Measurements from ENCODE around the gene PLAC1.

PLAC1 gene

DNA sequence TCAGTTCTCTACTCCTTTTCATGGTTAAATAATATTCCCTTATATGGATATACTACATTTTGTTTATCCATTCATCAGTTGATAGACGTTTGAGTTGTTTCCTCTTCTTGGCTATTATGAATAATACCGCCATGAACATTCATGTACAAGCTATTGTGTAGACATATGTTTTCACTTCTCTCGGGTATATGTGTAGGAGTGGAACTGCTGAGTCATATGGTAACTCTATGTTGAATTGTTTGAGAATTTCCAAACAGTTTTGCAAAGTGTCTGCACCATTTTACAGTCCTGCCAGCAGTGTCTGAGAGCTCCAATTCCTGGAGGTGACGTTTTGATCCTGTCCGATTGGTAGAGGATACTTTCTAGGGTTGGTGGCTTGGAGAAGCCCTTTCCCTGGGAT is 23.6 kb downstream of the PLAC1 start:
- Histone ChIP-seq H3K9me3 (ENCODE audit: control insufficient read depth, low read length) (no peaks in the 10 kb centered on the region), H3K4me3 (ENCODE audit: insufficient read depth, low read depth, low read length, poor library complexity, severe bottlenecking) (no peak overlapping the region), H3K27me3 (replicated peaks; ENCODE audit: control insufficient read depth, insufficient read depth, low read length, poor library complexity, severe bottlenecking) (no peaks in the 10 kb centered on the region), H3K36me3 (ENCODE audit: control insufficient read depth, insufficient read depth, low read length) (no peaks in the 10 kb centered on the region), H3K4me1 (ENCODE audit: control insufficient read depth, insufficient read depth, low read length, poor library complexity, severe bottlenecking) (no peaks in the 10 kb centered on the region), H3K27ac (ENCODE audit: insufficient read depth, low read length, poor library complexity, severe bottlenecking) (no peak overlapping the region)
- no peak for DNase-seq

DNA sequence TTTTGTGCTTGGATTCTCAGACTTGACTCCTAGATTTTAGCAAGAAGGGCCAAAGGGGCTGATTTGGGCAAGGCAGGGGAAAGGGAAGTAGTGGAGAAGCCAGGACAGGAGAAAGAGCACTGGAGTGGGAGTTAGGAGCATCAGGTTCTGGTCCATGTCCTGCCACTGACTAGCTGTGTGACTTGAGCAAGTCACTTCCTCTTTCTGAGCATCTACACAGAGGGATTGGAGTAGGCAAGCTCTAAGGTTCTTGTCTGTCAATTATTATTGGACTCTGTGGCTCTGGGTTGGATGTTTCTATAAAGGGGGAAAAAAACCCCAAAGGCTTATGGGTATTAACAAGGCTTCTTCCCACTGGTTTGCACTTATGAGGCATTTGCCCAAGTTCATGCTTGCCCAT is 24.4 kb downstream of the PLAC1 start:
- H3K4me3 ChIP-seq (ENCODE audit: insufficient read depth, low read depth, low read length, poor library complexity, severe bottlenecking): no peak overlapping the region
- DNase-seq: no peak
- no peaks in the 10 kb centered on the region for H3K27me3 ChIP-seq (replicated peaks; ENCODE audit: control insufficient read depth, insufficient read depth, low read length, poor library complexity, severe bottlenecking)
- H3K9me3 ChIP-seq (ENCODE audit: control insufficient read depth, low read length): no peaks in the 10 kb centered on the region
- H3K4me1 ChIP-seq (ENCODE audit: control insufficient read depth, insufficient read depth, low read length, poor library complexity, severe bottlenecking): no peaks in the 10 kb centered on the region
- no peaks in the 10 kb centered on the region for H3K36me3 ChIP-seq (ENCODE audit: control insufficient read depth, insufficient read depth, low read length)
- no peak overlapping the region for H3K27ac ChIP-seq (ENCODE audit: insufficient read depth, low read length, poor library complexity, severe bottlenecking)

DNA sequence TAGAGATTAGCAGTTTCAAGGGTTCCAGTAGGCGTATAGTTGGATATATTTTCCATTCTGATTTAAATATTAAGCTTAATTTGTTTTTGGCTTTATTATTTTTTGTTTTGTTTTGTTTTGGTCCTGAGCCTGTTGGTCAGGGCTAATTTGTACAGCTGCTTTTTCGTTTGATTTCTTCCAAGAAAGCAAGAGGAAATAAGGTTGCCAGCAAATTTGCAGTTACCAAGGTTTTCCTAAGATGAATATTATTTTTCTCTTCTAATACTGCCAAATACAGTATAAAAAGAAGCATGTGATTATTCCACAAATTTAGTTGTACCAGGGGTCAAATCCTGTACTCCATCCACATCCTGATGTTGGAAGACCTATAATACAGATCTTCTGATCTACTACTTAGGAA is 24.9 kb downstream of the PLAC1 start:
- no peak for DNase-seq
- Histone ChIP-seq H3K36me3 (ENCODE audit: control insufficient read depth, insufficient read depth, low read length) (no peaks in the 10 kb centered on the region), H3K27me3 (replicated peaks; ENCODE audit: control insufficient read depth, insufficient read depth, low read length, poor library complexity, severe bottlenecking) (no peaks in the 10 kb centered on the region), H3K9me3 (ENCODE audit: control insufficient read depth, low read length) (no peaks in the 10 kb centered on the region), H3K4me1 (ENCODE audit: control insufficient read depth, insufficient read depth, low read length, poor library complexity, severe bottlenecking) (no peaks in the 10 kb centered on the region), H3K4me3 (ENCODE audit: insufficient read depth, low read depth, low read length, poor library complexity, severe bottlenecking) (no peak overlapping the region), H3K27ac (ENCODE audit: insufficient read depth, low read length, poor library complexity, severe bottlenecking) (no peak overlapping the region)

DNA sequence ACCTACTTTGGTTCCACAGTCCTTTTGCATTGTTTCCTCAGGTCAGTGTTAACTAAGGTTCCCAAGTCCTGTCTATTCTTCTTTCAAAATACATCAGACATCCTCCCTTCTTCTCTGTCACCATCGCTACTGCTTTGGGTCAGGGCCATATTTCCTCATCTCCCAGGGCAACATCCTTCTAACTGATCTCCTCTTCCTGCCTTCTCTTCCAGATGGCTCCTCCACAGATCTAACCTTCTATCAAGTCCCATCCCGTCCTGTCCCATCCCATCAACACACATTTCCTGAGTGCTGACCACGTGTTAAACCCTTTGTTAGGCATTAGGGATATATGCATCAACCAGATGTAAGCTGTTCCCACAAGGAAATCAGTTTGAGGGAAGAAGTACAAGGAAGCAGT is 25.9 kb downstream of the PLAC1 start:
- no peaks in the 10 kb centered on the region for H3K9me3 ChIP-seq (ENCODE audit: control insufficient read depth, low read length)
- H3K4me1 ChIP-seq (ENCODE audit: control insufficient read depth, insufficient read depth, low read length, poor library complexity, severe bottlenecking): no peaks in the 10 kb centered on the region
- no peak overlapping the region for H3K4me3 ChIP-seq (ENCODE audit: insufficient read depth, low read depth, low read length, poor library complexity, severe bottlenecking)
- no peaks in the 10 kb centered on the region for H3K36me3 ChIP-seq (ENCODE audit: control insufficient read depth, insufficient read depth, low read length)
- H3K27ac ChIP-seq (ENCODE audit: insufficient read depth, low read length, poor library complexity, severe bottlenecking): no peak overlapping the region
- no peaks in the 10 kb centered on the region for H3K27me3 ChIP-seq (replicated peaks; ENCODE audit: control insufficient read depth, insufficient read depth, low read length, poor library complexity, severe bottlenecking)
- DNase-seq: no peak

DNA sequence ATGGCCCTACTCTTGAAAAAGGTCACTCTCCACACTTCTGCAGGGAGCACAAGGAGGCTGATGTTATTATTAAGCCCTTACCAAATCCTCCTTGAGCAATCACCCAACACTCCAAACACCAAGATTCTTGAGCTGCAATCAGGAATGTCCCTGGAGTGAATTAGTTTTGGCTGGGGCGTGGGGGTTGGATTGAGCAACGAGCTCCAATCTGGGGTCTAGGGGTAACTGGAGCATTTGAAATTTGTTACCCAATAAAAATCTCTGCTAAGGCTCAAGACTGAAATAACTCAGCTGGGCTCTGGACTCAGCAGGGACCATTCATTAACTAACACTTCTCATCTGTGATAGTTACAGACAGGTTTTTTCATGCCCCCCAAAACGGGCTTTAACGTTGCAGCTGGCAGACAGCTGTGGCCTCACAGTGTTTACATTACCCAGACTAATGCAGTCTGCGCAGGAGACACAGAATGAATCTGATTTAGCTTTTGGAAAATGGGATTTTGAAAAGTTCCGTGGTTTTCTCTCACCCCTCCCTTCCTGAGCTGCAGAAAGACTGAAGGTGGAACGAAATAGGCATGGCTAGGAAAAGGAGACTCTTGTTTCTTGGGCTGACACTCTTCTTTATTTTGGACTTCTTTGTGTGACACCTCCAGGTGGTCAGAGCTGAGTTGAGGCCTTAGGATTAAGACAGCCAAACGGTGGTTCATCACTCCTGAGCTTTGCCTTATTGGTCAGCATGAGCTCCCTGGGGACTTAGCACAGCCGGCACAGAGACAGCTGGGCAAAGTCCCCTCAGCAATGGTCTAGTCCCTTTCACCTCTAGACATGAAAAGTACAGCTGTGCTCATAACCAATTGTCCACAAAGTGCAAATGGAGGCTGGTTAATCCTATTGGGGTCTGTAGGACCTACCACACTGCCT is 26.6 kb downstream of the PLAC1 start:
- no peak overlapping the region for H3K4me3 ChIP-seq (ENCODE audit: insufficient read depth, low read depth, low read length, poor library complexity, severe bottlenecking)
- no peaks in the 10 kb centered on the region for H3K36me3 ChIP-seq (ENCODE audit: control insufficient read depth, insufficient read depth, low read length)
- no peaks in the 10 kb centered on the region for H3K9me3 ChIP-seq (ENCODE audit: control insufficient read depth, low read length)
- no peak overlapping the region for H3K27ac ChIP-seq (ENCODE audit: insufficient read depth, low read length, poor library complexity, severe bottlenecking)
- no peak for DNase-seq
- no peaks in the 10 kb centered on the region for H3K4me1 ChIP-seq (ENCODE audit: control insufficient read depth, insufficient read depth, low read length, poor library complexity, severe bottlenecking)
- H3K27me3 ChIP-seq (replicated peaks; ENCODE audit: control insufficient read depth, insufficient read depth, low read length, poor library complexity, severe bottlenecking): no peaks in the 10 kb centered on the region

DNA sequence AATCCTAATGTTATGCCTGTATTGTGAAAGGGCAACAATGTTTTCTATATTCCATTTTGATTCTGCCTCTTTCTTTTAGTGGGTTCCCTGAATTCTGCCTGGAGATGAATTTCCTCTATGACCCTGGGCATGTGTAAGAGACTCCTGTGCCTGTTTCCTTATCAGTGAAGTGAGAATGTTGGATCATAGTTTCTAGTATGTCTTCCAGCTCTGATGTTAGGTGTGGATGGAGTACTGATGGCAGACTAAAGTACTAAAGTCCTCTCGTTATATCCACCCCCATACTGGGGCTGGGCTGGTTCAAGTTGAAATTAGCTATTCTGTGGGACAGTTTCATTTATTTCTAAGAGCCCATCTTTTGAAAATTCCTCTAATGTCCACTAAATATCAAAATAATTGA is 29.6 kb downstream of the PLAC1 start:
- Histone ChIP-seq H3K36me3 (ENCODE audit: control insufficient read depth, insufficient read depth, low read length) (no peaks in the 10 kb centered on the region), H3K27ac (ENCODE audit: insufficient read depth, low read length, poor library complexity, severe bottlenecking) (no peak overlapping the region), H3K27me3 (replicated peaks; ENCODE audit: control insufficient read depth, insufficient read depth, low read length, poor library complexity, severe bottlenecking) (no peaks in the 10 kb centered on the region), H3K4me3 (ENCODE audit: insufficient read depth, low read depth, low read length, poor library complexity, severe bottlenecking) (no peak overlapping the region), H3K9me3 (ENCODE audit: control insufficient read depth, low read length) (no peaks in the 10 kb centered on the region), H3K4me1 (ENCODE audit: control insufficient read depth, insufficient read depth, low read length, poor library complexity, severe bottlenecking) (no peaks in the 10 kb centered on the region)
- DNase-seq: no peak

DNA sequence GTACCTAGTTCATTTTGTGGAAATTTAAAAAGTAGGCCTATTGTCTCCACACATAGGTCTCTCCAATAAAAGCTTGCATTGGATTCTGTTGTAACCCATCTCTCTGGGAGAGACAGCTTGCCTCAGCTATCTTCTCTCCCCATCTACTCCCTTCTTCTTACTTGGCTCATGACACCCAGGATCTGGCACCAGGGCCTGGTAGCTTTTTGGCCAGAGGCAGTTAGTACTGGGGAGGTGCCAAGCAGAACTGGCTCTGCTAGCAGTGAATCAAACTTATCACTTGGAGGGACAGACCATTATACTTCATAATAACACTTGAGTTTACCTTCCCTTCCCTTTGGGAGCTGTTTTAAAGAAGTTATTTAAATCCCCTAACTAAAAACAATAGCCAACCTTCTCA is 31.8 kb downstream of the PLAC1 start:
- H3K27me3 ChIP-seq (replicated peaks; ENCODE audit: control insufficient read depth, insufficient read depth, low read length, poor library complexity, severe bottlenecking): no peaks in the 10 kb centered on the region
- no peaks in the 10 kb centered on the region for H3K4me1 ChIP-seq (ENCODE audit: control insufficient read depth, insufficient read depth, low read length, poor library complexity, severe bottlenecking)
- no peak for DNase-seq
- no peaks in the 10 kb centered on the region for H3K9me3 ChIP-seq (ENCODE audit: control insufficient read depth, low read length)
- H3K27ac ChIP-seq (ENCODE audit: insufficient read depth, low read length, poor library complexity, severe bottlenecking): no peak overlapping the region
- no peak overlapping the region for H3K4me3 ChIP-seq (ENCODE audit: insufficient read depth, low read depth, low read length, poor library complexity, severe bottlenecking)
- H3K36me3 ChIP-seq (ENCODE audit: control insufficient read depth, insufficient read depth, low read length): no peaks in the 10 kb centered on the region

DNA sequence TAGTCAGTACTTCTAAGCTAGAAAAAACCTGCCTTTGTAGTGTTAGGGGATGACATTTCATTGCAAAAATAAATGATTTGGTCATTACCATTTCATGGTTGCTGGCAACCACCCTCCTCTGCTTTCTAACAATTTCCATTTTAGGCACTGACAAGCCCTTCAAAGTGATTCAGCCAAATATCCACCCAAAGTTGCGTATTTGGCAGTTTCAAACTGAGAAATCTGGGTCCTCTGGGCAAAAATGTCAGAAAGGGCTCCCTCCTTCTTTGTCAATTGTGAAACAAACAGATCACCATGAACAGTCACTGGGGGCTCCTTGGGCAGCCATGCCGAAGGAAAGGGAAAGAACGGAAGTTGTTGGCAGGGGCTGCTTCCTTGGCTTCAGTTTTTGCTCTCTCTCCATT is 33.0 kb downstream of the PLAC1 start:
- no peaks in the 10 kb centered on the region for H3K27me3 ChIP-seq (replicated peaks; ENCODE audit: control insufficient read depth, insufficient read depth, low read length, poor library complexity, severe bottlenecking)
- H3K9me3 ChIP-seq (ENCODE audit: control insufficient read depth, low read length): no peaks in the 10 kb centered on the region
- no peaks in the 10 kb centered on the region for H3K4me1 ChIP-seq (ENCODE audit: control insufficient read depth, insufficient read depth, low read length, poor library complexity, severe bottlenecking)
- H3K36me3 ChIP-seq (ENCODE audit: control insufficient read depth, insufficient read depth, low read length): no peaks in the 10 kb centered on the region
- H3K27ac ChIP-seq (ENCODE audit: insufficient read depth, low read length, poor library complexity, severe bottlenecking): no peak overlapping the region
- DNase-seq: no peak
- no peak overlapping the region for H3K4me3 ChIP-seq (ENCODE audit: insufficient read depth, low read depth, low read length, poor library complexity, severe bottlenecking)

DNA sequence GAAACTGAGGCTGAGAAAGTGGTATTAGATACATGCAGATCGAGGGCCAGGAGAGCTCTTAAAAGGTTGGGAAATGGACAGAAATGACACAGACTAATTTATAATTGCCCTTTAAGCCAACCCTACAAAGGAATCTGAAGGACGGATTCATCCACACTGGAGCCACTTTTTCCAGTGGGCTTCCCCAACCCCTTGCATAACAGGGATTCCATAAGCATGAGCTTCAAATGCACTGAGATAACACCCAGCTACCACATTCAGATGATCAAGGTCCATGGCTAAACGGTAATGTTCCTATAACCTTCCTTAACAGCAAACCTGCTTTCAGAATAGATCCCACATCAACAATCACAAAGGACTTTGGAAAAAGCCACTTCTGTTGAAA is 34.2 kb downstream of the PLAC1 start:
- Histone ChIP-seq H3K27ac (ENCODE audit: insufficient read depth, low read length, poor library complexity, severe bottlenecking) (no peak overlapping the region), H3K27me3 (replicated peaks; ENCODE audit: control insufficient read depth, insufficient read depth, low read length, poor library complexity, severe bottlenecking) (no peaks in the 10 kb centered on the region), H3K9me3 (ENCODE audit: control insufficient read depth, low read length) (no peaks in the 10 kb centered on the region), H3K36me3 (ENCODE audit: control insufficient read depth, insufficient read depth, low read length) (no peaks in the 10 kb centered on the region), H3K4me3 (ENCODE audit: insufficient read depth, low read depth, low read length, poor library complexity, severe bottlenecking) (no peak overlapping the region), H3K4me1 (ENCODE audit: control insufficient read depth, insufficient read depth, low read length, poor library complexity, severe bottlenecking) (no peaks in the 10 kb centered on the region)
- DNase-seq: no peak

DNA sequence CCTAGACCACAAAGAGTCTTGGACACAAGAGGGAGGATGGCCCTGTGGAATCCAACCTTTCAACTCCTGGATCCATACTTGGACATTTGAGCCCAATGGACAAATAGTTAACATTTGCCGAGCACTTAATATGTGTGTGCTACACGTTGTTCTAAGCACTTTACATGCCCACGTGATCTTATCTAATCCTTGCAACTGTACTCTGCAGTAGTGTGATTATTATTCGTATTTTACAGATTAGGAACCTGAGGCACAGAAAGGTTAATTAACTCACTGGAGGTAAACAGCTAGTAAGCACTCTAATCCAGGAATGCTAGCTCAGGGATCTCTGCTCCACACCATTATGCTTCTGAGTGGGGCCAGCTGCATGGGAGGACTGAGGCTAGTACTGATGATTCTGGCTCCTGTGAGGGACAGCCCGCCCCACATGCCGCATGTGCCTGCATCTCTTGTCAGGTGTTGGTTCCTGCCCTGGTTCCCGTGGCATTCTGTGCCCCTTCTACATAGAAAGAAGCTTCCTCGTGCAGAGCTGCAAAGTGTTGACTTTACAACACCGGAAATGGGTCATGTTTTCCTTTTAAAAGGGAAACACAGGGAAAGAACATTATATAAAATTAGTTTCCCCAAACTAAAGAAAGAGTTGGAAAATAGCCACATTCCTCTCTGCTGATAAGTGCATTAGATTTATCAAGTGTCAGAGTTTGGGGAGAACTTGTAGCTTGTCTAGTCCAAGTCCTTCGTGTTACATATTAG is 34.8 kb downstream of the PLAC1 start:
- Histone ChIP-seq H3K4me1 (ENCODE audit: control insufficient read depth, insufficient read depth, low read length, poor library complexity, severe bottlenecking) (no peaks in the 10 kb centered on the region), H3K27me3 (replicated peaks; ENCODE audit: control insufficient read depth, insufficient read depth, low read length, poor library complexity, severe bottlenecking) (no peaks in the 10 kb centered on the region), H3K4me3 (ENCODE audit: insufficient read depth, low read depth, low read length, poor library complexity, severe bottlenecking) (no peak overlapping the region), H3K36me3 (ENCODE audit: control insufficient read depth, insufficient read depth, low read length) (no peaks in the 10 kb centered on the region), H3K9me3 (ENCODE audit: control insufficient read depth, low read length) (no peaks in the 10 kb centered on the region), H3K27ac (ENCODE audit: insufficient read depth, low read length, poor library complexity, severe bottlenecking) (no peak overlapping the region)
- no peak for DNase-seq
